Progenitor cell of endocrine pancreas (in vitro differentiated cells): Measurements from ENCODE around the gene ZNF526. TPM values are rescaled to one million over a fixed set of nuclear protein-coding genes. Genes with fewer than 3 reads are reported as not detected.

Source experiments
- DNase-seq: peaks from one replicate; pipeline ENCODE4 v3.0.0; 2021; ENCODE audit warnings: low spot score; ENCODE audit not compliant: unreplicated experiment
- H3K27ac Mint-ChIP-seq: 2 replicates; pipeline ENCODE4 v1.8.0; 2021; ENCODE audit warnings: mild to moderate bottlenecking, moderate library complexity, mixed read lengths
- H3K27me3 Mint-ChIP-seq: 2 replicates; pipeline ENCODE4 v1.8.0; 2021; ENCODE audit warnings: mixed read lengths
- H3K36me3 Mint-ChIP-seq: 2 replicates; pipeline ENCODE4 v1.8.0; 2022; ENCODE audit warnings: mixed read lengths; ENCODE audit not compliant: insufficient read depth
- H3K4me1 Mint-ChIP-seq: 2 replicates; pipeline ENCODE4 v1.8.0; 2021; ENCODE audit warnings: low read depth, mixed read lengths
- H3K4me3 Mint-ChIP-seq: 2 replicates; pipeline ENCODE4 v1.8.0; 2021; ENCODE audit warnings: low read depth, mild to moderate bottlenecking, moderate library complexity, mixed read lengths
- H3K9me3 Mint-ChIP-seq: 2 replicates; pipeline ENCODE4 v1.8.0; 2021; ENCODE audit warnings: low read depth, mixed read lengths
- total RNA-seq: library from RNA; stranded (reverse); gene quantifications from 2 replicates; pipeline ENCODE4 v1.2.1, GENCODE V29; 2021
- TF ChIP-seq, protein P1 (sequence below): fragments of 200-600 bp; sonication (generic); IDR thresholded peaks from one replicate; pipeline ENCODE4 v1.5.0; 2021; ENCODE audit warnings: antibody characterized with exemption, mild to moderate bottlenecking; ENCODE audit not compliant: unreplicated experiment

The ZNF526 gene
- total RNA-seq, 1 donor from 2014 or later, result 21.1 TPM

DNA sequence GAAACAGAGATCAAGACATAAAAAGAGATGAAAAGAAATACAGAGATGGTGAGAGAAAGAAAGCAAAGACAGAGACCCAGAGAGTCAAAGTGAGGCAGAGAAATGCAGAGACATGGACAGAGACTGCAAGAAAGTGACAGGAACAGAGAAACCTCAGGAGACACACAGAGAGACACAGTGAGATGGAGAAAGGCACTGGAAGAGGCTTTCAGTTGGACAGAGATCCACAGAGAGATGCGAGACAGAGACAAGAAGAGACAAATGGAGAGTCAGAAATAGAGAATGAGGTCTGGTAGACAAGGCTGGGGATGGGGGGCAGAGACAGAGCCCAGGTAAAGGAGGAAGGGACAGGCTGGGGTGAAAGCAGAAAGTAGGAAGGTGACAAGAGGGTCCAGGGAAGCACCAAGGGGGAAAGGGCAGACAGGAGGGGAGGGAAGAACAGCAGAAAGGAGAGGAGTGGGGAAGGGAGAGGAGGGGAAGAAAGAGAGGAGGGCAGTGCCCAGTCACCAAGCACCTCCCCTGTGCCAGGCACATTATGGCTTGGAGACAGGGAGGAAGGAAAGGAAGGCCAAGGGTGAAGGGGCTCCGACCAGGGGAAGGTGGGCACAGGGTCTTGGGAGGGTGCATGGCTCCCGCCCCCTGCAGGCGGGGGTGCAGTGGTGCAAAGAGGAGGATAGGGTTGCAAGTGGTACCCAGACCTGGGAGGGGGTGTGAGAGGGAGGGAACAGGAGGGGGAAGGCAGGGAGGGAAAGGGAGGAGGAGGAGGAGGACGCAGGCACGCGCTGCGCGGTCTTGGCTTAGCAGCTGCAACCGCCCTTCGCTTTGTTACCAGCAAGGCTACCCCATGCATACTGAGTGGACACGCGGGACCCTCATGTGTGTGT lies 41.1 kb upstream of the ZNF526 start:
- Mint-ChIP-seq H3K4me1 (peaks cover 5% of the 10 kb centered on the region), H3K27me3 (peaks cover 45% of the 10 kb centered on the region), H3K9me3 (no peaks in the 10 kb centered on the region), H3K36me3 (no peaks in the 10 kb centered on the region), H3K4me3 (no peak overlapping the region), H3K27ac (no peak overlapping the region)
- TF ChIP-seq, protein P1, sequence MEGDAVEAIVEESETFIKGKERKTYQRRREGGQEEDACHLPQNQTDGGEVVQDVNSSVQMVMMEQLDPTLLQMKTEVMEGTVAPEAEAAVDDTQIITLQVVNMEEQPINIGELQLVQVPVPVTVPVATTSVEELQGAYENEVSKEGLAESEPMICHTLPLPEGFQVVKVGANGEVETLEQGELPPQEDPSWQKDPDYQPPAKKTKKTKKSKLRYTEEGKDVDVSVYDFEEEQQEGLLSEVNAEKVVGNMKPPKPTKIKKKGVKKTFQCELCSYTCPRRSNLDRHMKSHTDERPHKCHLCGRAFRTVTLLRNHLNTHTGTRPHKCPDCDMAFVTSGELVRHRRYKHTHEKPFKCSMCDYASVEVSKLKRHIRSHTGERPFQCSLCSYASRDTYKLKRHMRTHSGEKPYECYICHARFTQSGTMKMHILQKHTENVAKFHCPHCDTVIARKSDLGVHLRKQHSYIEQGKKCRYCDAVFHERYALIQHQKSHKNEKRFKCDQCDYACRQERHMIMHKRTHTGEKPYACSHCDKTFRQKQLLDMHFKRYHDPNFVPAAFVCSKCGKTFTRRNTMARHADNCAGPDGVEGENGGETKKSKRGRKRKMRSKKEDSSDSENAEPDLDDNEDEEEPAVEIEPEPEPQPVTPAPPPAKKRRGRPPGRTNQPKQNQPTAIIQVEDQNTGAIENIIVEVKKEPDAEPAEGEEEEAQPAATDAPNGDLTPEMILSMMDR, result peak; percentile 50
- no peak for DNase-seq

DNA sequence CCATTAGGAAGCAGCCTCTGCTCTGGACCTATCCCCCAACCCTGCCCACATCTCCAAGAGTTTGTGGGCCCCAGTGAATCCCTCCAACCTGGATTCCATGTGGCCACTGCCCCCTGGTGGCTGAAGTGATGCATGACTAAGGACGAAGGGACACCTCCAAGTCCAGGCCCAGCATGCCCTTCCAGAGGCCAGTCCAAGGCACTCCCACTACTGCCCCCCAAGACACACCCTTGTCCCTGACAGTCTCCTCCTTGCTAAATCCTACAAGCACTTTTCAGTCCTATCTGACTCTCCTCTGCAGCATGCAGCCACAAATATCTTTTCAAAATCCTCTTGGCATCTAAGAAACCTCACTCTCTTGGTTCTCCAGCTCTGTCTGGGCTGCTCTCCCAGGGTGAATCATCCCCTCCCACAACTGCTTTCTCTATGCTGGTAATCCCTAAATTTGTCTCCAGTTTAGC lies 35.7 kb upstream of the ZNF526 start:
- Mint-ChIP-seq H3K4me3 (no peak overlapping the region), H3K36me3 (no peaks in the 10 kb centered on the region), H3K27ac (no peak overlapping the region), H3K9me3 (no peaks in the 10 kb centered on the region), H3K27me3 (peaks cover 47% of the 10 kb centered on the region), H3K4me1 (no peaks in the 10 kb centered on the region)
- TF ChIP-seq, protein P1, result peak; percentile 90
- peak; percentile 80 for DNase-seq

DNA sequence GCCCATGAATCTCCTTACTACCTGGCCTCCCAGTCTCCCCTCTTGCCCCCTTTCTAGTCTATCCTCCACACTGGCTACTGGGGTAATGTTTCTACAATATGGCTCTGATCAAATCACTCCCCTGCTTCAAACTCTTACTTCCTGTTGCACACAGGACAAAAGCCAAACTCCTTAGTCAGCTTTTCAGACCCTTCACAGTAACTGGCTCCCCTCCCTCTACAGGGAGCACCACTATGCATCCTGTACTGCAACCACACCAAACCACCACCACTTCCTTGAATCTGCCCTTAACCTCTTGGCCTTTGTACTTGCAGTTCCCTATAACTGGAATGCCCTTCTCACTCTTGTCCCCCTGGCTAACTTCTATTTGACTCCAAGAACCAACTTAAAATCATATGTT lies 34.8 kb upstream of the ZNF526 start:
- Mint-ChIP-seq H3K36me3 (no peaks in the 10 kb centered on the region), H3K27me3 (peaks cover 54% of the 10 kb centered on the region), H3K4me3 (no peak overlapping the region), H3K4me1 (no peaks in the 10 kb centered on the region), H3K9me3 (no peaks in the 10 kb centered on the region), H3K27ac (no peak overlapping the region)
- no peak for DNase-seq
- TF ChIP-seq, protein P1, result no peak

DNA sequence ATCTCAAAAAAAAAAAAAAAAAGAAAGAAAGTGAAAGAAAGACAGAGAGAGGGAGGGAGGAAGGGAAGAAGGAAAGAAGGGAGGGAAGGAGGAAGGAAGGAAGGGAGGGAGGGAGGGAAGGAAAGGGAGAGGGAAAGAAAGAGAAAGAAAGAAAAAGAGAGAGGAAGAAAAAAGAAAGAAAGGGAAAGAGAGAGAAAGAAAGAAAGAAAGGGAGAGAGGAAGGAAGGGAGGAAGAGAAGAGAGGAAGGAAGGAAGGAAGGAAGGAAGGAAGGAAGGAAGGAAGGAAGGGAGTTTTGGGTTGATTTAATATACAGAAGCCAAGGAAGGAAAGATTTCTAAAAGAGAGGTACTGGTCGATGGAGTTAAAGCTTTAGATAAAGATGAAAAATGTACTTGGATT lies 31.4 kb upstream of the ZNF526 start:
- no peak for DNase-seq
- peaks cover 54% of the 10 kb centered on the region for H3K27me3 Mint-ChIP-seq
- TF ChIP-seq, protein P1, result no peak
- H3K4me1 Mint-ChIP-seq, result no peaks in the 10 kb centered on the region
- no peak overlapping the region for H3K4me3 Mint-ChIP-seq
- no peaks in the 10 kb centered on the region for H3K36me3 Mint-ChIP-seq
- H3K9me3 Mint-ChIP-seq, result no peaks in the 10 kb centered on the region
- no peak overlapping the region for H3K27ac Mint-ChIP-seq

DNA sequence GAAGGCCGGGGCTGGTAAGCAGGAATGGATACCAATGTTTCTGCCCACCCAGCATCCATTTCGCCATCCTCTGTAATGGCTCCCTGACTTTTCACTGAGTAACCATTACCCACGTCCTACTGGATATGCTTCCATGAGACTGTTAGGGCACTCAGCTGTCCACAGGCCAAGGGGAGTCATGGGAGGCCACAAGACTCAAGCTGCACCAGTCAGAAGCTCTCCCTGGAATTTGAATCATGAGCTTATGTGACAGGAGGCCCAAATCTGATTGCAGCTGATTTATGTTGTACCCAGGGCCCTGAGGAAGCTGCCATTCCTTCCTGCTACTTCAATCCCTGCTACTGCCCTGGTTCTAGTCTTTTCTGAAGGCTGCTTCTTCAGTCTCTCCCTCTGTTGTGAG lies 31.0 kb upstream of the ZNF526 start:
- Mint-ChIP-seq H3K27me3 (peaks cover 53% of the 10 kb centered on the region), H3K9me3 (no peaks in the 10 kb centered on the region), H3K4me1 (no peaks in the 10 kb centered on the region), H3K4me3 (no peak overlapping the region), H3K36me3 (no peaks in the 10 kb centered on the region), H3K27ac (no peak overlapping the region)
- DNase-seq, result no peak
- TF ChIP-seq, protein P1, result no peak
